Adrenal gland (tissue), 5 donors: ENCODE measurements around the gene SLITRK2.

Experiments used
- POLR2A ChIP-seq, 2 donors: fragments of 450-650 bp; IDR thresholded peaks; one replicate each; pipeline ENCODE4 v1.6.1; 2017; ENCODE audit warnings: antibody characterized with exemption in 2 of 2, mild to moderate bottlenecking in 2 of 2, moderate library complexity in 1 of 2
- TF ChIP-seq, protein P1 (sequence below), 6 experiments: fragments of 450-650 bp in 4 of 6; fragments of 200-600 bp in 2 of 6; sonication (generic) in 1 of 6; IDR thresholded peaks; 1 replicate in 5 of 6; 2 replicates in 1 of 6; pipeline versions ENCODE4 v1.5.1 to v1.8.0; 2016 to 2021; ENCODE audit warnings: antibody characterized with exemption in 6 of 6, mild to moderate bottlenecking in 2 of 6, moderate library complexity in 1 of 6
- donor health status: DM: no; HTN: no; CAD: no.

DNA sequence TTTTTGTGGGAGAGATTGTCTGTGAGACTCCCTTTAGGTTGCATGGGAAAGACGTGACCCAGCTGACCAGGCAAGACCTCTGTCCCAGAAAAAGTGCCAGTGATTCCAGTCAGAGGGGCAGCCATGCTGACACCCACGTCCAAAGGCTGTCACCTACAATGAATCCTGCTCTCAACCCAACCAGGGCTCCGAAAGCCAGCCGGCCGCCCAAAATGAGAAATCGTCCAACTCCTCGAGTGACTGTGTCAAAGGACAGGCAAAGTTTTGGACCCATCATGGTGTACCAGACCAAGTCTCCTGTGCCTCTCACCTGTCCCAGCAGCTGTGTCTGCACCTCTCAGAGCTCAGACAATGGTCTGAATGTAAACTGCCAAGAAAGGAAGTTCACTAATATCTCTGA, 5.5 kb downstream of the SLITRK2 start:
- TF ChIP-seq, protein P1, sequence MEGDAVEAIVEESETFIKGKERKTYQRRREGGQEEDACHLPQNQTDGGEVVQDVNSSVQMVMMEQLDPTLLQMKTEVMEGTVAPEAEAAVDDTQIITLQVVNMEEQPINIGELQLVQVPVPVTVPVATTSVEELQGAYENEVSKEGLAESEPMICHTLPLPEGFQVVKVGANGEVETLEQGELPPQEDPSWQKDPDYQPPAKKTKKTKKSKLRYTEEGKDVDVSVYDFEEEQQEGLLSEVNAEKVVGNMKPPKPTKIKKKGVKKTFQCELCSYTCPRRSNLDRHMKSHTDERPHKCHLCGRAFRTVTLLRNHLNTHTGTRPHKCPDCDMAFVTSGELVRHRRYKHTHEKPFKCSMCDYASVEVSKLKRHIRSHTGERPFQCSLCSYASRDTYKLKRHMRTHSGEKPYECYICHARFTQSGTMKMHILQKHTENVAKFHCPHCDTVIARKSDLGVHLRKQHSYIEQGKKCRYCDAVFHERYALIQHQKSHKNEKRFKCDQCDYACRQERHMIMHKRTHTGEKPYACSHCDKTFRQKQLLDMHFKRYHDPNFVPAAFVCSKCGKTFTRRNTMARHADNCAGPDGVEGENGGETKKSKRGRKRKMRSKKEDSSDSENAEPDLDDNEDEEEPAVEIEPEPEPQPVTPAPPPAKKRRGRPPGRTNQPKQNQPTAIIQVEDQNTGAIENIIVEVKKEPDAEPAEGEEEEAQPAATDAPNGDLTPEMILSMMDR (IDR thresholded peaks at IDR 0.05), result no peak
- TF ChIP-seq POLR2A (IDR thresholded peaks at IDR 0.05), result no peak
